ENCODE data around the gene COBL.
A peak's percentile ranks its signal among the peaks of the same experiment; 100 is the strongest.

The COBL gene

GRCh38 chr7:51180092-51180491 lies 136.5 kb downstream of the COBL start:
- TF ChIP-seq, protein P1, sequence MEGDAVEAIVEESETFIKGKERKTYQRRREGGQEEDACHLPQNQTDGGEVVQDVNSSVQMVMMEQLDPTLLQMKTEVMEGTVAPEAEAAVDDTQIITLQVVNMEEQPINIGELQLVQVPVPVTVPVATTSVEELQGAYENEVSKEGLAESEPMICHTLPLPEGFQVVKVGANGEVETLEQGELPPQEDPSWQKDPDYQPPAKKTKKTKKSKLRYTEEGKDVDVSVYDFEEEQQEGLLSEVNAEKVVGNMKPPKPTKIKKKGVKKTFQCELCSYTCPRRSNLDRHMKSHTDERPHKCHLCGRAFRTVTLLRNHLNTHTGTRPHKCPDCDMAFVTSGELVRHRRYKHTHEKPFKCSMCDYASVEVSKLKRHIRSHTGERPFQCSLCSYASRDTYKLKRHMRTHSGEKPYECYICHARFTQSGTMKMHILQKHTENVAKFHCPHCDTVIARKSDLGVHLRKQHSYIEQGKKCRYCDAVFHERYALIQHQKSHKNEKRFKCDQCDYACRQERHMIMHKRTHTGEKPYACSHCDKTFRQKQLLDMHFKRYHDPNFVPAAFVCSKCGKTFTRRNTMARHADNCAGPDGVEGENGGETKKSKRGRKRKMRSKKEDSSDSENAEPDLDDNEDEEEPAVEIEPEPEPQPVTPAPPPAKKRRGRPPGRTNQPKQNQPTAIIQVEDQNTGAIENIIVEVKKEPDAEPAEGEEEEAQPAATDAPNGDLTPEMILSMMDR (IDR thresholded peaks at IDR 0.05; ENCODE audit: low read depth, low read length), result no peak
- no peak for DNase-seq (ENCODE audit: low read depth, low spot score)
- in situ Hi-C loops (cut with HindIII; ENCODE audit: low sequenced_read_pairs), result no loop called here
- H3K4me3 ChIP-seq (ENCODE audit: low read depth, low read length), result no peak overlapping the region

DNA sequence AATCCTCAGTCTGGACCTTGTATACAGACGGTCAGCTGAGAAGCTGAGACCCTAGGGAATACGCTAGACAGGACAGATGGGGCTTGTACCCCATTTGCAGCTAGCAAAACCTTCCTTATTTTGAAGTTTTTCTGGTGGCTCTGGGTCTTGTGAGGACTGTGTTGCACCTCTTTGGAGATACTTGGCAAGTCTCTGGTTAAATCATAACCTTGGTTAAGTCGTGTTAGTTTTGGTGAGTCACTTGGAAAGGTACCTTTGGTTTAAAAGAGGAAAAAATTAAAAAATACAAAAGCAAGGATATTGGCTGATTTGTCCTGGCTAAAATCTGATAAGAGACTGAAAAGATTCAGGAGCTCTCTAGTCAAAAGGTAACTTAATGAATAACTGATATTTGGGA lies 140.6 kb downstream of the COBL start:
- no peak for DNase-seq (ENCODE audit: low read depth, low spot score)
- no peak overlapping the region for H3K4me3 ChIP-seq (ENCODE audit: low read depth, low read length)
- TF ChIP-seq, protein P1 (IDR thresholded peaks at IDR 0.05; ENCODE audit: low read depth, low read length), result no peak
- in situ Hi-C loops (cut with HindIII; ENCODE audit: low sequenced_read_pairs), result no loop called here

- H3K4me3 ChIP-seq (ENCODE audit: low read depth, low read length), result no peak overlapping the region
- TF ChIP-seq, protein P1 (IDR thresholded peaks at IDR 0.05; ENCODE audit: low read depth, low read length), result no peak
- no peak for DNase-seq (ENCODE audit: low read depth, low spot score)
- in situ Hi-C loops (cut with HindIII; ENCODE audit: low sequenced_read_pairs), result no loop called here
Measured at GRCh38 chr7:51175316-51175991, 141.2 kb downstream of the COBL start.

GRCh38 chr7:51165337-51165736 lies 151.3 kb downstream of the COBL start:
- H3K4me3 ChIP-seq (ENCODE audit: low read depth, low read length), result no peak overlapping the region
- TF ChIP-seq, protein P1 (IDR thresholded peaks at IDR 0.05; ENCODE audit: low read depth, low read length), result no peak
- DNase-seq (ENCODE audit: low read depth, low spot score), result no peak
- in situ Hi-C loops (cut with HindIII; ENCODE audit: low sequenced_read_pairs), result no loop called here

DNA sequence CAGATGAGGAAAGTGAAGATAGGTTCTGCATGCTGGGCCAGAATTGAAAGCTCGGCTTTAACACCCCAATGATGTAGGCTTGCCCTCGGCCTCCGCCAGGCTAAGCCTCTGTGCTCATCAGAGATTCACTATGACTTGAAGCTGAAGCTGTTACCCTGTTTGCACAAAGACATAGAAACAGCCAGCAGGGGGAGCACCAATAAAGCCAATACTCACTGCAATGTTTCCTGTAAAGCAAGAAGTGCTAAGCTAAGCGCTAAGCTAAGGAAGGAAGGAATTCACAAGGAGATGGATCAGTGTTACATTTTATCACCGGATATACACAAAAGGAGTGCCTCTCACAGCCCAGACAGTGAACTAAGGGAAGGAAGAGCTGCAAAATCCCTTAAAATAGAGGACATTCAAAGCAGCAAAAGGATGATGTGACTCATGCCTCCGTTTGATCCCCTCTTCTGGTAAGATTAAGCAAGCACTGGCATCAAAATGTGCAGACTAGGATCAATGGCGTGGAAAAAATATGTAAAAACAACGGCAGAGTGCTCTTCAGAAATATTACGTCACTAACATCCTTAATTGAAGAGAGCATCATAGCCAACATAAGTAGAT lies 153.8 kb downstream of the COBL start:
- in situ Hi-C loops (cut with HindIII; ENCODE audit: low sequenced_read_pairs), result no loop called here
- TF ChIP-seq, protein P1 (IDR thresholded peaks at IDR 0.05; ENCODE audit: low read depth, low read length), result peak; percentile 87
- H3K4me3 ChIP-seq (ENCODE audit: low read depth, low read length), result no peak overlapping the region
- peak; percentile 84 for DNase-seq (ENCODE audit: low read depth, low spot score)

GRCh38 chr7:51161937-51162336 lies 154.7 kb downstream of the COBL start:
- H3K4me3 ChIP-seq (ENCODE audit: low read depth, low read length), result no peak overlapping the region
- DNase-seq (ENCODE audit: low read depth, low spot score), result no peak
- TF ChIP-seq, protein P1 (IDR thresholded peaks at IDR 0.05; ENCODE audit: low read depth, low read length), result no peak
- in situ Hi-C loops (cut with HindIII; ENCODE audit: low sequenced_read_pairs), result no loop called here
